ENCODE measurements around the gene HMGN5. TPM values are rescaled to one million over a fixed set of nuclear protein-coding genes. Genes with fewer than 3 reads are reported as not detected.

The HMGN5 gene
- total RNA-seq, 1 experiment from 2014 or later = 17.9 TPM

GRCh38 chrX:81215685-81216084, 14.0 kb upstream of the HMGN5 start:
- CTCF ChIA-PET = no interaction called here
- no peaks in the 10 kb centered on the region for H3K36me3 ChIP-seq (ENCODE audit: insufficient read depth, low read length, poor library complexity, severe bottlenecking)
- intact Hi-C loops (cut with micrococcal nuclease; ENCODE audit: unreplicated experiment) = no loop called here
- no peaks in the 10 kb centered on the region for H3K27me3 ChIP-seq (replicated peaks; ENCODE audit: insufficient read depth, low read depth, low read length, poor library complexity)
- H3K9me3 ChIP-seq (ENCODE audit: low read depth, low read length, poor library complexity, severe bottlenecking) = no peaks in the 10 kb centered on the region
- H3K27ac ChIP-seq (ENCODE audit: low read depth, low read length, poor library complexity, severe bottlenecking) = no peak overlapping the region
- no peaks in the 10 kb centered on the region for H3K4me1 ChIP-seq (ENCODE audit: insufficient read depth, low read length, poor library complexity, severe bottlenecking)
- no TSS peak for BruUV-seq (replicated peaks)
- no peak overlapping the region for H3K4me3 ChIP-seq (ENCODE audit: low read depth, low read length, poor library complexity, severe bottlenecking)
- TF ChIP-seq EZH2 (IDR thresholded peaks at IDR 0.05; ENCODE audit: borderline replicate concordance, low read depth, low read length, poor library complexity, severe bottlenecking) = no peak
- no peak for TF ChIP-seq CTCF (conservative IDR thresholded peaks at IDR 0.05; ENCODE audit: low read depth, low read length)
- no peak for DNase-seq (ENCODE audit: low spot score)
- POLR2A ChIA-PET (ENCODE audit: low non-redundant PET) = no interaction called here

DNA sequence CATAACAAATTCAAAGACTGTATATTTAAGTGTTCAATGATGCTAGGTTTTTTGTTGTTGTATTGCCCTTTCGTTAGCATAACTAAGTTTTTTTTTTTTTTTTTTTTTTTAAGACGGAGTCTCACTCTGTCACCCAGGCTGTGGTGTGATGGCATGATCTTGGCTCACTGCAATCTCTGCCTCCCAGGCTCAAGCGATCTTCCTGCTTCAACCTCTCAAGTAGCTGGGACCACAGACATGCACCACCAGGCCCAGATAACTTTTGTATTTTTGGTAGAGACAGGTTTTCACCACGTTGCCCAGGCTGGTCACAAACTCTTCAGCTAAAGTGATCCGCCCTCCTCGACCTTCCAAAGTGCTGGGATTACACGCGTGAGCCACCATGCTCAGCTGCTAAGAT, 7.2 kb upstream of the HMGN5 start:
- BruUV-seq (replicated peaks) = no TSS peak
- ChIA-PET POLR2A (ENCODE audit: low non-redundant PET) (no interaction called here), CTCF (no interaction called here)
- Histone ChIP-seq H3K4me1 (ENCODE audit: insufficient read depth, low read length, poor library complexity, severe bottlenecking) (no peaks in the 10 kb centered on the region), H3K27me3 (replicated peaks; ENCODE audit: insufficient read depth, low read depth, low read length, poor library complexity) (no peaks in the 10 kb centered on the region), H3K4me3 (ENCODE audit: low read depth, low read length, poor library complexity, severe bottlenecking) (no peak overlapping the region), H3K27ac (ENCODE audit: low read depth, low read length, poor library complexity, severe bottlenecking) (no peak overlapping the region), H3K36me3 (ENCODE audit: insufficient read depth, low read length, poor library complexity, severe bottlenecking) (no peaks in the 10 kb centered on the region), H3K9me3 (ENCODE audit: low read depth, low read length, poor library complexity, severe bottlenecking) (no peaks in the 10 kb centered on the region)
- DNase-seq (ENCODE audit: low spot score) = no peak
- no peak for TF ChIP-seq EZH2 (IDR thresholded peaks at IDR 0.05; ENCODE audit: borderline replicate concordance, low read depth, low read length, poor library complexity, severe bottlenecking)
- no peak for TF ChIP-seq CTCF (conservative IDR thresholded peaks at IDR 0.05; ENCODE audit: low read depth, low read length)
- intact Hi-C loops (cut with micrococcal nuclease; ENCODE audit: unreplicated experiment) = no loop called here

DNA sequence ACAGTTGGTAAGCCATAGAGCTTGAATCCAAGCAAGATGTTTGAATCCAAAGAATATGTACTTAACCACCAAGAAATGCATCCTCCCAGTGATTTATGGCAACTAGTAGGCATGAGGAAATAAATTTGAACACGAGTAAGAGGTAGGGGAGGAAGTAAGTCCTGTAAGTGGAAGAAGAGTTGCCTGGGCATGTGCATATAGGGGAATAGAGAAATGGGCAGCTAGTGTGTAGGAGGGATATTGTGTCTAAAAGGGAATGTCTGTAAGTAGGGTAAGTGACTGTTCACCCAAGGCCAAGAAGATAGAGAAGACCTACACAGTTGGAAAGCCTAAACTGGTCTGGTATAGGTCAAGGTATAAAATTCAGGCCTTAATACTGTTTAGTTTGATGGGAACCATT, 4.8 kb upstream of the HMGN5 start:
- intact Hi-C loops (cut with micrococcal nuclease; ENCODE audit: unreplicated experiment) = no loop called here
- Histone ChIP-seq H3K27me3 (replicated peaks; ENCODE audit: insufficient read depth, low read depth, low read length, poor library complexity) (no peaks in the 10 kb centered on the region), H3K4me3 (ENCODE audit: low read depth, low read length, poor library complexity, severe bottlenecking) (no peak overlapping the region), H3K27ac (ENCODE audit: low read depth, low read length, poor library complexity, severe bottlenecking) (no peak overlapping the region), H3K9me3 (ENCODE audit: low read depth, low read length, poor library complexity, severe bottlenecking) (no peaks in the 10 kb centered on the region), H3K4me1 (ENCODE audit: insufficient read depth, low read length, poor library complexity, severe bottlenecking) (no peaks in the 10 kb centered on the region), H3K36me3 (ENCODE audit: insufficient read depth, low read length, poor library complexity, severe bottlenecking) (no peaks in the 10 kb centered on the region)
- no peak for DNase-seq (ENCODE audit: low spot score)
- BruUV-seq (replicated peaks) = no TSS peak
- TF ChIP-seq CTCF (conservative IDR thresholded peaks at IDR 0.05; ENCODE audit: low read depth, low read length) = no peak
- TF ChIP-seq EZH2 (IDR thresholded peaks at IDR 0.05; ENCODE audit: borderline replicate concordance, low read depth, low read length, poor library complexity, severe bottlenecking) = no peak
- CTCF ChIA-PET = no interaction called here
- POLR2A ChIA-PET (ENCODE audit: low non-redundant PET) = no interaction called here
